GM18519 (cell line): ENCODE results near the gene PCGF2.

Experiments
- ATAC-seq: cut with Tn5 transposase; IDR thresholded peaks from one replicate; pipeline ENCODE4 v1.9.1; 2021; ENCODE audit warnings: mild to moderate bottlenecking, moderate library complexity; ENCODE audit not compliant: unreplicated experiment, low FRiP score

PCGF2 gene

GRCh38 chr17:38719943-38720641, 28.0 kb downstream of the PCGF2 start:
- no peak for ATAC-seq

GRCh38 chr17:38719289-38719942, 28.7 kb downstream of the PCGF2 start:
- no peak for ATAC-seq

GRCh38 chr17:38717139-38717745, 30.9 kb downstream of the PCGF2 start:
- no peak for ATAC-seq

- ATAC-seq, result no peak
Measured at GRCh38 chr17:38716368-38717005, 31.6 kb downstream of the PCGF2 start.

GRCh38 chr17:38715216-38715943, 32.8 kb downstream of the PCGF2 start:
- ATAC-seq, result no peak

- no peak for ATAC-seq
Measured at GRCh38 chr17:38713456-38714075, 34.6 kb downstream of the PCGF2 start.

DNA sequence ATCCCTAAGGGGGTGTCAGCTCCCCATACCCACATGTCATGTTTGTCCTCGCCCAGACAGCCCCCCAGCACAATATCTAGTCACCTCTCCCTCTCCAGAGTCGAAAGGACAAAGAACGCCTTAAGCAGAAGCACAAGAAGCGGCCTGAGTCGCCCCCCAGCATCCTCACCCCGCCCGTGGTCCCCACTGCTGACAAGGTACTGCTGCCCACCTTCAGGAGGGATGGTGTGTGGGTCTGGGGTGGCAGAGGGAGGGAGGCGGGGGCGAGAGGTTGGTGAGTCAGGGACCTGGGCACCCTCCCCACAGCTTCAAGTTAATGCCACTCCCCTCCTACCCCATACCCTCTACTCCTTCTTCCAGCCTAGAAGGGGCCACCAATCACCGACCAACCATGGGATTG, 35.5 kb downstream of the PCGF2 start:
- ATAC-seq, result no peak

GRCh38 chr17:38711792-38712571, 36.2 kb downstream of the PCGF2 start:
- ATAC-seq, result no peak

DNA sequence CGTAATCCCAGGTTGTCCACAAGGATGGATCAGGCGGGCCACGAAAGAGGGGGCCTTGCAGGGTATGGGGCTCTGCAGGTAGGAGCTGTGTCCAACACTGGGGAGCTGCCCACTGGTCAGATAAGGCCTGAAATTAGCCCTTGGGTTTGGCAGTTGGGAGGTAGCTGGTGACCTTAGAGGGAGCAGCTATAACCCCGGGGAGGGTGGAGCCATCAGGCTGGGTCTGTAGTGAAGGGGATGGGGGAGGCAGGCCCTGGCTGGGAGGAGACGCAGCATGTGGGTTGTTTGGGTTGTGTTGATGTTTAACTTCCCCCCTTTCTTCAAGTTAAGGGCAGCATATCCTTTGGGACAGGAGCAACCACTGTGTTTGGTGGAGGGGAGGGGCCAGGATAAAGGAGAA, 37.2 kb downstream of the PCGF2 start:
- ATAC-seq, result no peak

DNA sequence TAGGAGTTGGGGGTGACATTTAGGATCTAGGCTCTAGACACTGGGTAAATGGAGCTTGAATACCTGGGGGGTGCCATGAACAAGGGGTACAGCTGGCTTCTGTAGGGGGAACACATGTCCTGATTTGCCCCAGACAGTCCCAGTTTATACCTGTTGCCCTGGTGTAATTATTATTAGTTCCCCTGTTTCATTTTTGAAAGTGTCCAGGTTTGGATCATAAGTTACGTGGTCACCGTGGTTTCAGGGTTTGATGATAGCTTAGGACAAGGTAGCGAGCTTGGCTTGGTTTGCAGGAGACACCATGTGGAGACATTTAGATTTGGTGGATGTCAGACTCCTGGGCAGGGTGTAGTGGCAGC, 37.6 kb downstream of the PCGF2 start:
- ATAC-seq, result no peak

GRCh38 chr17:38709864-38710603, 38.1 kb downstream of the PCGF2 start:
- no peak for ATAC-seq

GRCh38 chr17:38709104-38709820, 38.9 kb downstream of the PCGF2 start:
- ATAC-seq, result no peak

GRCh38 chr17:38707678-38708351, 40.3 kb downstream of the PCGF2 start:
- no peak for ATAC-seq

GRCh38 chr17:38706505-38707216, 41.5 kb downstream of the PCGF2 start:
- ATAC-seq, result no peak

- no peak for ATAC-seq
Measured at GRCh38 chr17:38705803-38706504, 42.2 kb downstream of the PCGF2 start.

DNA sequence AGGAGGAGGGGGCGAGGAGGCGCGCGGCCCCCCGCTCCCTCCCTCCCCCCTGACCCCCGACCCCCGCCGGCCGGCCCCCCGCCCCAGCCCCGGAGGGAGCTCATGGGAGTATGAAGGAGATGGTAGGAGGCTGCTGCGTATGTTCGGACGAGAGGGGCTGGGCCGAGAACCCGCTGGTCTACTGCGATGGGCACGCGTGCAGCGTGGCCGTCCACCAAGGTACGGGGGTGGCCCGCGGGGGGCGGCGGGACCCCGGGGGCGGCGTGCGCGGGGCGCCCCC, 42.7 kb downstream of the PCGF2 start:
- ATAC-seq, result no peak
